GM12878 (cell line): Measurements from ENCODE around the gene NDUFC1. TPM values are rescaled to one million over a fixed set of nuclear protein-coding genes. Genes with fewer than 3 reads are reported as not detected.

ENCODE experiments used
- BACH1 ChIP-seq: fragments of 450-650 bp; IDR thresholded peaks from 2 replicates; pipeline ENCODE4 v1.6.1; 2017; ENCODE audit warnings: mild to moderate bottlenecking, borderline replicate concordance
- BCLAF1 ChIP-seq: fragments of 450-650 bp; IDR thresholded peaks from 2 replicates; pipeline ENCODE4 v1.6.1; 2017; ENCODE audit warnings: antibody characterized with exemption, mild to moderate bottlenecking, moderate library complexity
- CBFB ChIP-seq: IDR thresholded peaks from 2 replicates; pipeline ENCODE4 v1.6.1; 2016; ENCODE audit warnings: antibody characterized with exemption, low read depth
- CREM ChIP-seq: IDR thresholded peaks from 2 replicates; pipeline ENCODE4 v1.6.1; 2014; ENCODE audit warnings: antibody characterized with exemption, low read depth
- EED ChIP-seq: sonication (generic); IDR thresholded peaks from 2 replicates; pipeline ENCODE4 v1.6.1; 2016; ENCODE audit warnings: antibody characterized with exemption, low read depth
- EP300 ChIP-seq, 2 experiments: fragments of 150-350 bp in 1 of 2; IDR thresholded peaks; 2 replicates each; pipeline ENCODE4 v1.6.1; 2011 to 2012; ENCODE audit warnings: low read depth in 2 of 2, low read length in 2 of 2, borderline replicate concordance in 1 of 2, improper control_type of control experiment in 1 of 2, inconsistent platforms in 1 of 2; ENCODE audit not compliant: control insufficient read depth in 1 of 2
- EZH2 ChIP-seq: IDR thresholded peaks from 2 replicates; pipeline ENCODE4 v1.6.1; 2012; ENCODE audit warnings: low read depth, mild to moderate bottlenecking, control low read depth, inconsistent platforms, low read length, borderline replicate concordance; ENCODE audit not compliant: control insufficient read depth
- IRF5 ChIP-seq: fragments of 450-650 bp; IDR thresholded peaks from 2 replicates; pipeline ENCODE4 v1.6.1; 2017; ENCODE audit warnings: borderline replicate concordance
- NFIC ChIP-seq: IDR thresholded peaks from 2 replicates; pipeline ENCODE4 v1.6.1; 2012; ENCODE audit warnings: low read depth, mild to moderate bottlenecking, inconsistent platforms, low read length, moderate library complexity
- PAX5 ChIP-seq: IDR thresholded peaks from 2 replicates; pipeline ENCODE4 v1.6.1; 2011; ENCODE audit warnings: low read depth, low read length, borderline replicate concordance
- PAX8 ChIP-seq: fragments of 450-650 bp; IDR thresholded peaks from 2 replicates; pipeline ENCODE4 v1.6.1; 2017; ENCODE audit warnings: mild to moderate bottlenecking, moderate library complexity
- POLR2A ChIP-seq: IDR thresholded peaks from 2 replicates; pipeline ENCODE4 v1.6.1; 2011; ENCODE audit warnings: low read depth, mild to moderate bottlenecking, low read length
- RUNX3 ChIP-seq: IDR thresholded peaks from 2 replicates; pipeline ENCODE4 v1.6.1; 2012; ENCODE audit warnings: low read length, inconsistent platforms
- SIX5 ChIP-seq: IDR thresholded peaks from 2 replicates; pipeline ENCODE4 v1.6.1; 2011; ENCODE audit warnings: mild to moderate bottlenecking, low read depth, low read length, moderate library complexity; ENCODE audit not compliant: severe bottlenecking
- SMARCA5 ChIP-seq: fragments of 450-650 bp; IDR thresholded peaks from 2 replicates; pipeline ENCODE4 v1.6.1; 2017; ENCODE audit warnings: mild to moderate bottlenecking
- SREBF1 ChIP-seq: IDR thresholded peaks from 2 replicates; pipeline ENCODE4 v1.6.1; 2012; ENCODE audit warnings: mild to moderate bottlenecking, low read length
- TBL1XR1 ChIP-seq: IDR thresholded peaks from 2 replicates; pipeline ENCODE4 v1.6.1; 2012; ENCODE audit warnings: low read depth, low read length, improper control_type of control experiment
- ZBED1 ChIP-seq: IDR thresholded peaks from 2 replicates; pipeline ENCODE4 v1.6.1; 2016; ENCODE audit warnings: borderline replicate concordance
- ZNF274 ChIP-seq: IDR thresholded peaks from one replicate; pipeline ENCODE4 v1.8.0; 2011; ENCODE audit not compliant: insufficient read length, insufficient read depth
- ZSCAN29 ChIP-seq: fragments of 450-650 bp; IDR thresholded peaks from 2 replicates; pipeline ENCODE4 v1.6.1; 2017; ENCODE audit warnings: mild to moderate bottlenecking, moderate library complexity
- polyA plus RNA-seq, 11 experiments: library from polyadenylated mRNA; depleted of rRNA in 4 of 11; unstranded in 6 of 11; stranded (reverse) in 5 of 11; fragments of >200 nt; fragmentation: Nextera tagmentation in 4 of 11; fragmentation: Illumina TruSeq in 1 of 11; extraction: Ambion mirVana in 4 of 11; extraction: Trizol in 1 of 11; gene quantifications; 1 replicate in 1 of 11; 2 replicates in 10 of 11; pipeline versions ENCODE4 v1.2.1 to v1.2.3, GENCODE V29; 2011 to 2016; ENCODE audit warnings: inconsistent platforms in 2 of 11, missing spikeins in 2 of 11, low read depth in 1 of 11
- total RNA-seq, 4 experiments: library from RNA; depleted of rRNA in 3 of 4; stranded (reverse); fragments of >200 nt in 3 of 4; fragmentation: Illumina TruSeq in 1 of 4; extraction: Trizol in 1 of 4; gene quantifications; 2 replicates each; pipeline versions ENCODE4 v1.2.1 to v1.2.3, GENCODE V29; 2013 to 2021
- TF ChIP-seq, protein P1 (sequence below): IDR thresholded peaks from 2 replicates; pipeline ENCODE4 v1.6.1; 2012; ENCODE audit warnings: low read depth, low read length, improper control_type of control experiment
- TF ChIP-seq, protein P2 (sequence below): fragments of 450-650 bp; IDR thresholded peaks from 2 replicates; pipeline ENCODE4 v1.6.1; 2017; ENCODE audit warnings: mild to moderate bottlenecking, low read depth, inconsistent platforms; ENCODE audit not compliant: poor library complexity, severe bottlenecking
- TF ChIP-seq, protein P3 (sequence below): IDR thresholded peaks from 2 replicates; pipeline ENCODE4 v1.6.1; 2012; ENCODE audit warnings: low read depth, low read length, improper control_type of control experiment

NDUFC1 gene
- total and polyA plus RNA-seq, 10 of the 15 experiments (the other 5 are each of a cell fraction or from before 2014, with no cell fraction given): 25.5 to 242 (median 68.9) TPM

- TF ChIP-seq, protein P1, sequence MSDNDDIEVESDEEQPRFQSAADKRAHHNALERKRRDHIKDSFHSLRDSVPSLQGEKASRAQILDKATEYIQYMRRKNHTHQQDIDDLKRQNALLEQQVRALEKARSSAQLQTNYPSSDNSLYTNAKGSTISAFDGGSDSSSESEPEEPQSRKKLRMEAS: peak; percentile 97
- TF ChIP-seq IRF5 (no peak), EZH2 (no peak), SIX5 (no peak), SREBF1 (no peak), CREM (peak; percentile 84), RUNX3 (peak; percentile 99), NFIC (peak; percentile 98), BACH1 (0 out of 2 replicates have a peak, but pooled peaks have one; percentile 11), CBFB (peak; percentile 95), EED (peak; percentile 94), EP300 (IDR thresholded peaks at IDR 0.05; ENCODE audit: borderline replicate concordance in 1 of 2, control insufficient read depth in 1 of 2, low read depth in 2 of 2, low read length in 2 of 2) (peak; percentile 73 to 91), ZBED1 (peak; percentile 92), SMARCA5 (no peak), ZSCAN29 (no peak), TBL1XR1 (peak; percentile 98), BCLAF1 (no peak), PAX5 (peak; percentile 92), POLR2A (no peak), PAX8 (no peak), ZNF274 (no peak)
- TF ChIP-seq, protein P2, sequence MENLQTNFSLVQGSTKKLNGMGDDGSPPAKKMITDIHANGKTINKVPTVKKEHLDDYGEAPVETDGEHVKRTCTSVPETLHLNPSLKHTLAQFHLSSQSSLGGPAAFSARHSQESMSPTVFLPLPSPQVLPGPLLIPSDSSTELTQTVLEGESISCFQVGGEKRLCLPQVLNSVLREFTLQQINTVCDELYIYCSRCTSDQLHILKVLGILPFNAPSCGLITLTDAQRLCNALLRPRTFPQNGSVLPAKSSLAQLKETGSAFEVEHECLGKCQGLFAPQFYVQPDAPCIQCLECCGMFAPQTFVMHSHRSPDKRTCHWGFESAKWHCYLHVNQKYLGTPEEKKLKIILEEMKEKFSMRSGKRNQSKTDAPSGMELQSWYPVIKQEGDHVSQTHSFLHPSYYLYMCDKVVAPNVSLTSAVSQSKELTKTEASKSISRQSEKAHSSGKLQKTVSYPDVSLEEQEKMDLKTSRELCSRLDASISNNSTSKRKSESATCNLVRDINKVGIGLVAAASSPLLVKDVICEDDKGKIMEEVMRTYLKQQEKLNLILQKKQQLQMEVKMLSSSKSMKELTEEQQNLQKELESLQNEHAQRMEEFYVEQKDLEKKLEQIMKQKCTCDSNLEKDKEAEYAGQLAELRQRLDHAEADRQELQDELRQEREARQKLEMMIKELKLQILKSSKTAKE: peak; percentile 94
- TF ChIP-seq, protein P3, sequence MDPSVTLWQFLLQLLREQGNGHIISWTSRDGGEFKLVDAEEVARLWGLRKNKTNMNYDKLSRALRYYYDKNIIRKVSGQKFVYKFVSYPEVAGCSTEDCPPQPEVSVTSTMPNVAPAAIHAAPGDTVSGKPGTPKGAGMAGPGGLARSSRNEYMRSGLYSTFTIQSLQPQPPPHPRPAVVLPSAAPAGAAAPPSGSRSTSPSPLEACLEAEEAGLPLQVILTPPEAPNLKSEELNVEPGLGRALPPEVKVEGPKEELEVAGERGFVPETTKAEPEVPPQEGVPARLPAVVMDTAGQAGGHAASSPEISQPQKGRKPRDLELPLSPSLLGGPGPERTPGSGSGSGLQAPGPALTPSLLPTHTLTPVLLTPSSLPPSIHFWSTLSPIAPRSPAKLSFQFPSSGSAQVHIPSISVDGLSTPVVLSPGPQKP: no peak
Observed at GRCh38 chr4:139266583-139267257, 35.6 kb downstream of the NDUFC1 start (continued).
